ENCODE data around the gene GJA3. TPM values are rescaled to one million over a fixed set of nuclear protein-coding genes. Genes with fewer than 3 reads are reported as not detected.
A peak's percentile ranks its signal among the peaks of the same experiment; 100 is the strongest.

GJA3 gene
- total RNA-seq, 1 experiment from 2014 or later: 3.6 TPM

DNA sequence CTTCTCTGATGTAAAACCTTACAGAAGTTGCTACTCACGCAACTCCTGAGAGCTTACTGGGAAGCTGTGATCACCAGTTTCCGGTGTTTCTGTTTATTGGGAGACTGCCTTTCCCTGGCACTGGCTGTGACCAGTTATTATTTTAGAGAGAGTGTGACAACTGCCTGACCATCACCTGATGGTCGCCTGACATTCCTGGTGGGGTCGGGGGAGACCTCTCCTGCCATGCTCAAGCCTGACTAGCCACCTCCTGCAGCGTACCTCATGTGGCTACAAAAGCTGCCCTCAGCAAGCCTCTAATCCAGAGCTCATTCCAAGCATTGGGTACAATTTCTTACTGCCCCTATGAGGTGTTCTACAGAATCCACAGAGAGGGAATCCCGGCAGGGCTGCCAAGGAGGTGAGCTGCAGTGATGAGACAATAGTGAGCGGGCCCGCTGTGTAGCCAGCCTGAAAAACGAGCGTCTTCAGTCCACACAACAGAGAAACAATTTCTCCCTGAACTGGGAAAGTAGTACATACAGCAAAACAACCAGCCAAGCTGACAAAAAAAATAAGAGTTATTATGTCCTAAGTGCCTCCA is 28.7 kb downstream of the GJA3 start:
- DNase-seq (ENCODE audit: low spot score): no peak
- in situ Hi-C loops (cut with HindIII; ENCODE audit: low sequenced_read_pairs): no loop called here

DNA sequence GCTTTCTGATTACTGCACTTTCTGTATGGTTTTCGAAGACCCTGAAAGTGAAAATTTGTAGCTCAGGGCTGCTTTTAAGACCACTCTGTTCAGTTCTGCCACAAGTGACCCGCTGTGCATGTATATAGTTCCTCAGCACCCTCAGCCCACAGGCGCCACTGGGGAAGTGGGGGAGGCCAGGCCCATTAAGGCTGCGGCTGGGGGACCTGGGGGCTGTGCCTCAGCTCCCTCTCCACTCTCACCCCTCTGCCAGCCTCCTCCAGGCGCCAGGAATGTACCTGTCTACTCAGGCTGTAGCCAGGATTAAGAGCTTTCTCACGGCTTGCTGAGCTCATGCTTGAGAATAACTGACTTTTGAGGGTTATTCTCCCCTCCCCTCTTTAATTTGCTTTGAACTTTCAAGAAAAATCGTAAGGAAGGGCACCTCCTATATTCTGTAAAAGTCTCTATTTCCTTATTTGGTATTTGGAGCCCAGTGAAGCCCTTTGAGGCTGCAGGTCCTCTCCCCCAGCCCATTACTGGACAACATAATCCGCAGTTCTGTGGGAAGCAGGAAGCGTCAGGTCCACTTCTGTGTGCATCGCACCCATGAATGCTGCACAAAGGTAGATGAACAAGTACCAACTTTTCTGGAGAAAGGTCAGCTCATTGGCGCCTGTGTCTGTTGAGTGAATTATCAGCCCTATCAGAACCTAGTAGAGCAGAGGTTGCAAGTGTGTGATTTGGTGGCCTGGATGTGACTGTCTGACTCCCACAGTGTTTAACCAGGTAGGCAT is 29.6 kb downstream of the GJA3 start:
- in situ Hi-C loops (cut with HindIII; ENCODE audit: low sequenced_read_pairs): no loop called here

DNA sequence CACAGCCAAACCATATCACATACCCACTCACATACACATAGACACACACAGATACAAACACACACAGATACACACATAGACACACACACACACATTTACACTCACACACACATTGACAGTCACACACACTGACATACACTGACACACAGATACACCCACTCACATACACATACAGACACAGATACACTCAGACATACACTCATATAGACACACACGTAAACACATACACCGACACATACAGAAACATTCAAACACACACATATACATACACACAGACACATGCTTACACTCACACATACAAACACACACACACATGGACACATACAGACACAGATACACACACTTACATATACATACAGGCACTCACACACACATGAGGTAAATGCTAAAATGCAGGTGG is 30.2 kb downstream of the GJA3 start:
- in situ Hi-C loops (cut with HindIII; ENCODE audit: low sequenced_read_pairs): no loop called here
- DNase-seq (ENCODE audit: low spot score): no peak

More for the DNA sequence above, 29.6 kb downstream of the GJA3 start:
- no peak for DNase-seq (ENCODE audit: low spot score)

DNA sequence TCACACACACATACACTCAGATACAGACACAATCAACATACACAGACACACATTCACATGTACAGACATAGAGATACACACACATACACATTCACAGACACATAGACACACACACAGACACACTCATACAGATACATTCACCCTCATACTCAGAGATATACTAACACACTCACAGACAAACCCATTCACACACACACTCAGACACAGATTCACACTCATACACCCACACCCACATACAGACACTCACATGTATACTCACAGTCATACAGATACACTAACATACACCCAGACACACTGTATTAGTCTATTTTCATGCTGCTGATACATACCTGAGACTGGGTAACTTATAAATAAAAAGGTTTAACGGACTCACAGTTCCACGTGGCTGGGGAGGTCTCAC is 30.8 kb downstream of the GJA3 start:
- in situ Hi-C loops (cut with HindIII; ENCODE audit: low sequenced_read_pairs): no loop called here
- DNase-seq (ENCODE audit: low spot score): no peak

DNA sequence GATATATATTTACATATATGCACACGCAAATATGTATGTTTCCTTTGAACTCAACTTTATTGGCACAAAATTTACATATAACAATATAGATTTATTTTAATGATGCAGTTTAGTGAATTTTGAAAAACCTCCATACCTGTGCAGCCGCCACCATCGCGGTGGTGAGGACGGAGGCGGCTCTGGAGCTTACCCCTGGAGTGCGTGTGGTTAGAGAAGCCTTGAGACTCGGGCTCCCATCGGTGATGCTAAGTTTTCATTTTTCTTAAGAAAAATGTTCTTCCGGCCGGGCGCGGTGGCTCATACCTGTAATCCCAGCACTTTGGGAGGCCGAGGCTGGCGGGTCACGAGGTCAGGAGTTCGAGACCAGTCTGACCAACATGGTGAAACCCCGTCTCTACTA is 31.8 kb downstream of the GJA3 start:
- in situ Hi-C loops (cut with HindIII; ENCODE audit: low sequenced_read_pairs): no loop called here
- no peak for DNase-seq (ENCODE audit: low spot score)

DNA sequence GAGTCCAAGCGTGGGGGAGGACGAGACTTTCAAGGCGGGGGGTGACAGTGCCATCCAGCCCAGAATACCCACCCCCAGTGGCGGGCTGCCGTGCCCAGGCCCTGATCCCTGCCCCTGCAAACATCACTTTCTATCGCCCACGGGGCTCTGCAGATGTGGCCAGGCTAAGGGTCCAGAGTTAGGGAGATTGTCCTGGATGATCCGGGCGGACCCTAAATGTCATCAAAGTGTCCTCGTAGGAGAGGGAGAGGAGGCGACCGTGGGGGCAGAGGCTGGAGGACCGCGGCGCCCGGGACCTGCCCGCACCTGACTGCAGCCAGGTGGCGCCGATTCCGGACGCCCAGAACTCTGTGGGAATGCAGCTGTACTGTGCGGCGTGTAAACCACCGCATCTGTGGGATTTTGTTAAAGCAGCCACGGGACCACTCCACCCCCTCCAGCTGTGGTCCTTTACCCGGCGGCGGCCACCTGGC is 32.4 kb downstream of the GJA3 start:
- no peak for DNase-seq (ENCODE audit: low spot score)
- in situ Hi-C loops (cut with HindIII; ENCODE audit: low sequenced_read_pairs): no loop called here

DNA sequence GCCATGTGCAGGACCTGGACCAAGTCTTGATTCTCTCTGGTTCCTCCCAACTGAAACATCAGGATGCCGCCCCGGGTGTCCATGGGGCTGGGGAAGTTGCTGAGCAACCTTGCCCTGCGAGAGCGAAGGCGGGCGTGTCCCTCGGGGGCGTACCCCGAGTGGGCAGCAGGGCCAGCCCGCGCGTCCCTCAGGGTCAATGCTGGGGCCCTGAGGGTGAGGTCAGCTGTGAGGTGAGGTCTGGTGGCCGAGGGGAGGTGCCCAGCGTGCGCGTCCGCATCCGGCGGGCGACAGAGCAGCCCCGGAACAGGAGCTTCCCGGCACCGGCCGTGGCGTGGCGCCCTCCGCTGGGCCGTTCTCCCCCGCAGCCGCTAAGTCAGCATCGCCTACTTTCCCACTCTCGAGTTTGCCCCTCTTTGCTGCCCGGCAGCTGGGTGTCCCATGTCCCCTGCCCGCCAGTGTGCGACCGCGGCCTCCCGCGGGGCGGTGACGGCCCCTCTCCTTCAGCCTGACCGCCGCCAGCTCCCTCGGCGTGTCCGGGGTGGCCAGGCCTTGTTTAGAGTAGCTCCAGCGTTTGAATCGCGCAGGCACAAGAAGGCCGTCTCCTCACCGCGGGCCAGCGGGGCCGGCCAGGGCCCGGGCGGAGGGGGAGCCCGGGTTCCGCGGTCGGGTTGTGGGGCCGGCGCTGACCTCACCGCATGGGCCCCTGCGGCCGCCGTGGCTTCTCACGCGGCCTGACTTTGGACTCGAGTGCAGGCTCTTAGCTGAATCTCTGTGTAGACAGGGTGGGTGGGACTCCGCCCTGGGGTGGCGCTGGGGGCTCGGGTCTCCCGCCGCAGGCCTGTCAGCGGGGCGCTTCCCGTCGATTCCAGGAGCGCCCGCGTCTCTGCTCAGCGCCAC is 33.0 kb downstream of the GJA3 start:
- no peak for DNase-seq (ENCODE audit: low spot score)
- in situ Hi-C loops (cut with HindIII; ENCODE audit: low sequenced_read_pairs): no loop called here

DNA sequence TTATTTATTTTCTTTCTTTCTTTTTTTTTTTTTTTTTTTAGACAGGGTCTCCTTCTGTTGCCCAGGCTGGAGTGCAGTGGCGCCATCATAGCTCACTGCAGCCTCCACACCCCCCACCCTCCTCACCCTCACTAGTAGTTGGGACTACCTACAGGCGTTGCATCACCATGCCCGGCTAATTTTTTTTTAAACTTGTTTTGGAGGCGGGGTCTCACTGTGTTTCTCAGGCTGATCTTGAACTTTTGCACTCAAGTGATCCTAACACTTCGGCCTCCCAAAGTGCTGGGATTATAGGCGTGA is 33.6 kb downstream of the GJA3 start:
- in situ Hi-C loops (cut with HindIII; ENCODE audit: low sequenced_read_pairs): no loop called here
- no peak for DNase-seq (ENCODE audit: low spot score)

DNA sequence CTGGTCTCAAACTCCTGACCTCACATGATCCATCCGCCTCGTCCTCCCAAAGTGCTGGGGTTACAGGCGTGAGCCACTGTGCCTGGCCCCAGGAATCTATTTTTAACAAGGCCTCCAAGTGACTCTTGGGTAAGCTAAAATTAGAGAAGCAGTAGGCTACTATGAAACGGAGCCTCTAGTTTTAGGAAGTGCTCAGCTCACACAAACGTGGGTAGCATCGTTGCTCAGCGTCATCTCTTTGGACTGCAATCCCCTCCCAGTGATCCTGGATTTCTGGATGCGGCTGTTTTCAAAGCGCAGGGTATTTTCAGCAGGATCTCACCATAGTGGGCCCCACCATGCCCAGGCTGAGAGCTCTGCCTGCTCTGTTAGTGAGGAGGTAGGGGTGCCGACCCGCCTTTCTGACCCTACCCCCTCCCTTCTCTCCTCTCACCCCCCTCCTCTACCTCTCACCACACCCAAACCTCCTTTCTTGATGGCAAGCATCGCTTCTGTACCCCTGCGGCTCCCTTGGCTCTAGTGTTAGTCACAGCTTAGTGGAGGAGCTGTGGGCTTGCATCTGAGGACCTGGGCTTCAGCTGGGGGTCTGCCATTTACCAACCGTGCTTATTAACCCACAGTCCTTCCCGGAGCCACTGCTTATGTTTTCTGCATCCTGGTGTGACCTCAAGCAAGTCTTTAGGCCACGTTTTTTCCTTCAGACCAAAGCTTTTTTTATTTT is 34.2 kb downstream of the GJA3 start:
- in situ Hi-C loops (cut with HindIII; ENCODE audit: low sequenced_read_pairs): no loop called here
- DNase-seq (ENCODE audit: low spot score): no peak

DNA sequence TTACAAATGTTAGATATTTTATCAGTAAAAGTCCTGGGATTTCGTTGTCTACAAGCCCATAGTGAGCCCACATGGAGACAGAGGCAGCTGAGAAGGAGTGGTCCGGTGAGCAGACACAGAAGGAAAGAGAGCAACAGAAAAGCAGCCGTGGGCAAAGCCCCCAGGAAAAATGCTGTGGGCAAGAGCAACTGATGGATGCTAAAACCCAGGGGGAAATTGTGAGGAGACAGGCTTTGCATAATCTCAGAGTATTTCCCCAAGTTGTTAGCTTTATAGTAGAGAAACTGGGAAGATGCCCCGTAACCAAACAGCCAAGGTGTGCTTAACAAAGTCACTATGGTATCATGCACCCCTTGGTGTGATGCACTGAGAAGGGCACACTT is 35.1 kb downstream of the GJA3 start:
- in situ Hi-C loops (cut with HindIII; ENCODE audit: low sequenced_read_pairs): no loop called here
- no peak for DNase-seq (ENCODE audit: low spot score)

DNA sequence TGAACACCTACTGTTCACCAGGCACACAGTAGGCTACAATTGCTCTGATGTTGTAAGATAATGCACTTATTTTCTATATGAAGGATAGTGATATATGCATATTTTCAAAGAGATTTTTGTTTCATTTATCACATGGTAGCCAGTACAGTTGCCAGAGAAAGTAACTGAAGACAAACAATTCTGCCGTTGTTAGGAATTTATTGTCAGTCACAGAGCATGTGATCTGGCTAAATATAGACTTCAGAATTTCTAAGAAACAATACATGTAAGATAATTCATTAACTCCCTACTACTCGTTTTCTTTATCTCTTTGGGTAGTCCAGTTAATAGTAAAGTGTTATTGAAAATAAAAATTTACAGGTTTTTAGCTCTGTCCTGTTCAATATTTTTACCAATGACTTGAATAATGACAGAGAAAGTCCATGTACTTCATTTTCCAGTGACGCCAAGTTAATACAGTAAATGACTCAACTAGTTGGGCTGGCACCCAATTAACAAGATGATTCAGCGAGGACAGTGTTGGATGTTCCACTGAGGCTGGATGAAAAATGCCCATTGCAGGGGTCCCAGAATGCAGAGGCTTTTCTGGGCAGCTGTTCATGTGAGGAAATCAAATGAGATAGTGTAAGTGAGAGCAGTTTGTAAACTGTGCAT is 35.6 kb downstream of the GJA3 start:
- in situ Hi-C loops (cut with HindIII; ENCODE audit: low sequenced_read_pairs): no loop called here
- no peak for DNase-seq (ENCODE audit: low spot score)

DNA sequence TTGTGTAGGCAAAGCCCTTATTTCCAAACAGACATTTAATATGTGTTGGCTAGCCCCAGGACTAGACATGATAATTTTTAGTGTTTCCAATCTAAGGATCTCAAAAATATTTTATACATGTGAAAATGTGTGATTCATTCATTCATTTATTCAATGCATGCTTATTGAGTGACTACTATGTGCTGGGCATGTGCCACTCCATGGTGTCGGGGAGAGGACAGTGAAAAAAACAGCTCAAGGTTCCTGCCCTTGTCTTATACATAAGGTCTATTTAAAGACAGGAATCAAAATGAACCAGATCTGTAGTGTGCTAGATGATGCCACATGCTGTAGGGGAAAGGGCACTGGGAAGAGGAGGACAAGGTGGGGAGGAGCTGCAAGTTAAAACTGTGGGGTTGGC is 36.5 kb downstream of the GJA3 start:
- no peak for DNase-seq (ENCODE audit: low spot score)
- in situ Hi-C loops (cut with HindIII; ENCODE audit: low sequenced_read_pairs): no loop called here

DNA sequence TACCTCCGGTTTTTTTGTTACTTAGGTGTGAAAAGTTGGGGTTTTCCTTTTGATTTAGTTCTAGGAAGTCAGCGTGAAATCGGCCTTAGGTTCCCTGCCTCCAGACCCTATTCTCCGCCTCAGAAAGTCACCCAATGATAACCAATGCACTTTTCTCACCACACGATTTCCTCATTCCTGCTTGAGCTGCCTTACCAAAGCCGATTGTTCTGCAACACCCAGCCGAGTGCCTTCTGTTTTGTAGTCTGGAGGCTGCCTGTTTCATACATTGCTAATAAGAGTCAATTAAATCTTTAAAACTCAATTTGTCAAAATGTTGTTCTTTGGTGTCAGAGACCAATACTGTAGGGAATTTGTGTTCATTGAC is 39.7 kb downstream of the GJA3 start:
- in situ Hi-C loops (cut with HindIII; ENCODE audit: low sequenced_read_pairs): no loop called here
- DNase-seq (ENCODE audit: low spot score): no peak

DNA sequence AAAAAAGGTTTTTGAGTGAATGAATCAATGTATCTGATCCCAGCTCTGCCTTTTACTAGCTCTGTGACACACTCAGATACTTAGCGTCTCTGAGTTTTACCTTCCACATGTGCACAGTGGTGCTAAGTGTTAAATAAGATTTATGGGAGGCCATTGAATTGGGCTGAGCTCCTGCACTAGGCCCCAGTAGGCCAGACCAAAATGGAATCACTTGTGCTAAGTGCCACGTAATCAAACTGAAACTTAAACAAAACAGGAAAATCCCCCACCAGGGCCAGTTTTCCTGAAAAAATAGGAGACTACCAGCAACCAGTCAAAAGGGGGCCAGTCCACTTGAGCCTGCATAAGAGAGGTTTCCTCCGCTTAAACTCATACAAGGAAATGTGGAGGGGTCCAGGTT is 40.9 kb downstream of the GJA3 start:
- DNase-seq (ENCODE audit: low spot score): no peak
- in situ Hi-C loops (cut with HindIII; ENCODE audit: low sequenced_read_pairs): no loop called here

DNA sequence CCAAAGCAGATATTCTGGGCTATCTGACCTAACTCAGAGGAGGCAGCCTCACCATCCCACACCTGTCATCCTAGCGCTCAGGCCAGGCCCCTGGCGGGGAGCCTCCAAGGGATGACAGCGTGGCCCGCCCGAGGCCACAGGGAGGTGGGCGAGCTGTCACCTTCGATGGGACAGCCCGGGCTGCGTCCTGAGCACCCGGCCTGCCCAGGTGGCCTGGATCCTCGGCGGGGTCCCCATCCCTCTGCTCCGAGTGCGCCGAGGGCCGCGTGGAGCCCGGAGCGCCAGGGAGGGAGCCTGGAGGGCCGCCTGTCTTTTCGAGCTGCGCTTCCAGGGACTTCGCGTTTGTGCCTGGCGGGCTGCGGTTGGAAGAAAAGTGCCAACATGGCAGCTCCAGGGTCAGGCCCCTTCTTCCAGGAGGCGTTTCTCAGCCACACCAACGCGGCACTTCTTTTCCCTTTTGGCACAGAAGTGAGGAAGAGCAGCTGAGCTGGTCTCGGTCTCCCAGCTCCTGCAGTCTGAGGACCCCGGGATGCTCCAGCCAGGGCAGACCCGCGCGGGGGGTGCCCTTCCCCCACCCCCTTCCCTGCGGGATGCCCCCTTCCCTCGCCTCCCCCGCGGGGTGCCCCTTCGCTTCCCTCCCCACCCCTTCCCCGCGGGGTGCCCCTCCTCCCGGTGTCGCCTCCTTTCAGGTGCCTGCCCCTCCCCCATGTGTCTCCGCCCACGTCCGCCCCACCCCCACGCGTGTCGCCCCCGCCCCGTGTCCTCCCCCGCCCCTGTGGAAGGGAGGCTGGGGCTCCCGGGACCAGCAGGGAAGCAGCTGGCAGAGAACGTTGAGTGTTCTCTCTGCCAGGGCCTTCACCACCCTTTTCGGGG is 42.3 kb downstream of the GJA3 start:
- in situ Hi-C loops (cut with HindIII; ENCODE audit: low sequenced_read_pairs): no loop called here
- DNase-seq (ENCODE audit: low spot score): peak; percentile 35

DNA sequence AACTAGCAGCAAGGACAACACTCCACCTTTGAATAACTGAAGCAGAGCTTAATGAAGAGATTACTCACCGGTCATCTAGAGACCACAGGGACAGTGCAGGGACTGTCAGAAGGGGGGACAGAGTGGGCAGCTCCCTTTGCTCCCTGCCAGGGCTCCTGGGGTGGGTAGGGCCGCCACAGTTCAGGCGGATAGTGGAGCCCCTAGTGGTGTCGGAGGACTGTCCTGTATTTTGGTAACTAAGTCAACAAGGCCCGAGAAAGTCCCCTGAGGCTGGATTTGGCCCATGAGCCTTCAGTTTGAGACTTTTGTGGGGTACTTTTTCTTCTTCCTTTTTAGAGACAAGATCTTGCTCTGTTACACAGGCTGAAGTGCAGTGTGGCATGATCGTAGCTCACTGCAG is 44.6 kb downstream of the GJA3 start:
- in situ Hi-C loops (cut with HindIII; ENCODE audit: low sequenced_read_pairs): no loop called here
- no peak for DNase-seq (ENCODE audit: low spot score)

DNA sequence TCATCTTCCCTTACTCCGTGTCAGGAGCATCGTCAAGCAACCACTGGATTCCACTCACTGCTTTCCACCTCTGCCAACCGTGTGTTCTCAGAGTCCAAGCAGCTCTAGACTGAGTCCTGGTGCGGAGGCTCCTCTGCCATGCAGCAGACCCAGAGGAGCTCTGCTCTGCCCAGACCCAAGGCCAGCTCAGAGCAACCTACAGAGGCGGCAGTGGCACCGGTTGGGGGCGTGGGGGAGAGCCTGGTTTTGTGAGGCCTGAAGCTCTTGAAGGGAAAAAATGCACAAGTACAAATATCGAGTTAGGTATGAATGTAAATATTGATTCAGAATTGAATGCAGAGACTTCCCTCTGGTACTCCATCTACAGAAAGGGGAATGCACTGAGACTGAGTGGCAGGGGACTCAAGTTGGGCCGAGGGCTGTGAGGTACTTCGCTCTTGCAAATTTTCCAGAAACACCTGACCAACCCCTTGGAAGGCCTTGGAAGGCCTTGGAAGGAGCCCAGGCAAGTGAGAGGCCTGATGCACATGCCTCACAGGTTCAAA is 46.7 kb downstream of the GJA3 start:
- no peak for DNase-seq (ENCODE audit: low spot score)
- in situ Hi-C loops (cut with HindIII; ENCODE audit: low sequenced_read_pairs): no loop called here

DNA sequence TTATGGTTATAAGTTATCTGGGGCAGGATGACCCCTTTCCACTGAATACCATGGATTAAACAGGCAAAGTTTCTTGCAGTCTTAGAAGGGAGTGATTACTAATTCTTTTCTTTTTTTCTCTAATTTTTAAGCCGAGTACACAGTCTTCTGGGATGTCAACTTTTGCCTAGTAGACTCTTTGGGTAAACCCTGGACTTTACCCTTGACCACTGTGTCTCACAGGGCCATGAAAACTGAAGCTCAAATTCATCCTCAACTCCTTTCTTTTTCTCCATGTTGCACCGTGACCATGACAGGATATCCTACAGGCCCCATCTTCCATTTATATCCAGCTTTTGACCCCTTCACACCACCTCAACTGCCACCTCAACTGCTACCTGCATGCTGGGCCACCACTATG is 51.8 kb downstream of the GJA3 start:
- in situ Hi-C loops (cut with HindIII; ENCODE audit: low sequenced_read_pairs): loop anchor here (5.0 kb wide), 1 partner anchor 62 kb away; no protein-coding TSS in a partner anchor
- DNase-seq (ENCODE audit: low spot score): no peak
